ENCODE measurements around the gene PSMD7. TPM values are rescaled to one million over a fixed set of nuclear protein-coding genes. Genes with fewer than 3 reads are reported as not detected.
A peak's percentile ranks its signal among the peaks of the same experiment; 100 is the strongest.

The PSMD7 gene
- total and polyA plus RNA-seq, 8 donors = 19.5 to 39.7 (median 30.0) TPM

DNA sequence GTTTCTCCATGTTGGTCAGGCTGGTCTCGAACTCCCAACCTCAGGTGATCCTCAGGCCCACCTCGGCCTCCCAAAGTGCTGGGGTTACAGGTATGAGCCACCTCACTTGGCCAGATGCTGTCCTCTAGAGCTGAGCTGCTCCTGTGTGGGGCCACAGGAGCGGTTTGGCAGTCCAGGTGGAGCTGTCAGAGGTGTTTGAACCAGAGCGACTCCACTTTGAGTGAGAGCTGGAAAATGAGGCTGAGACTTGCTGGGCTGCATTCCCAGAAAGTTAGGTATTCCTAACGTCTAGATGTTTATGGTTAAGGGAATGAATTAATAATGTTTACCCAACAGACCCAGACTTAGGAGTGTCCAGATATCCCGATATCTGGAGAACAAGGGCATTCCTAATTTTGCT is 16.8 kb upstream of the PSMD7 start:
- WGBS, 2 donors = 66 to 67% methylated on average over 6 of the region's 6 CpGs
- TF ChIP-seq, protein P1, sequence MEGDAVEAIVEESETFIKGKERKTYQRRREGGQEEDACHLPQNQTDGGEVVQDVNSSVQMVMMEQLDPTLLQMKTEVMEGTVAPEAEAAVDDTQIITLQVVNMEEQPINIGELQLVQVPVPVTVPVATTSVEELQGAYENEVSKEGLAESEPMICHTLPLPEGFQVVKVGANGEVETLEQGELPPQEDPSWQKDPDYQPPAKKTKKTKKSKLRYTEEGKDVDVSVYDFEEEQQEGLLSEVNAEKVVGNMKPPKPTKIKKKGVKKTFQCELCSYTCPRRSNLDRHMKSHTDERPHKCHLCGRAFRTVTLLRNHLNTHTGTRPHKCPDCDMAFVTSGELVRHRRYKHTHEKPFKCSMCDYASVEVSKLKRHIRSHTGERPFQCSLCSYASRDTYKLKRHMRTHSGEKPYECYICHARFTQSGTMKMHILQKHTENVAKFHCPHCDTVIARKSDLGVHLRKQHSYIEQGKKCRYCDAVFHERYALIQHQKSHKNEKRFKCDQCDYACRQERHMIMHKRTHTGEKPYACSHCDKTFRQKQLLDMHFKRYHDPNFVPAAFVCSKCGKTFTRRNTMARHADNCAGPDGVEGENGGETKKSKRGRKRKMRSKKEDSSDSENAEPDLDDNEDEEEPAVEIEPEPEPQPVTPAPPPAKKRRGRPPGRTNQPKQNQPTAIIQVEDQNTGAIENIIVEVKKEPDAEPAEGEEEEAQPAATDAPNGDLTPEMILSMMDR (IDR thresholded peaks at IDR 0.05) = no peak
- FAIRE-seq = no peak
- Histone ChIP-seq H3K4me3 (no peak overlapping the region), H3K36me3 (no peaks in the 10 kb centered on the region), H3K27me3 (no peaks in the 10 kb centered on the region), H3K9me3 (no peaks in the 10 kb centered on the region), H3K27ac (no peak overlapping the region), H3K4me1 (no peaks in the 10 kb centered on the region)
- peak in 1 of 6 donors; percentile 17 for DNase-seq
- intact Hi-C loops (cut with DNase I) = no loop called here
- no peak for ATAC-seq

DNA sequence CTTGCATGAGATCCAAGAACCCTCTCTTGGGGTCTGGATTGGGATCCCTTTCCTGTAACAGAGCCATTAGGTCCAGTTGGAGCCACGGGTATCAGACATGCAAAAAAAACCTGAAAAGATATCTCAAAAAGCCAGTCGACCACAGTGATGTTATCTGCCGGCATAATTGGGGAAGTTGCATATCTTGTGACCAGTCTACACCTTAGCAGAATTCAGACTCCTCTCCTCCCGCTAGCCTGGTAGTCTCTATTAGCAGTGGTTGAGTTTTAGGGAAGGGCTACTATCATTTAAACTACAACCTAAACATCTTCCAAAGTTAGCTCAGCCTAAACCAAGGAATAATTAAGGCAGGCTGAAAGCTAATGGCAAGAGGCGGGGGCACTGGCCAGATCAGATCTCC is 16.2 kb upstream of the PSMD7 start:
- no peak overlapping the region for H3K4me3 ChIP-seq
- H3K9me3 ChIP-seq = no peaks in the 10 kb centered on the region
- ATAC-seq = no peak
- TF ChIP-seq, protein P1 (IDR thresholded peaks at IDR 0.05) = no peak
- no peaks in the 10 kb centered on the region for H3K27me3 ChIP-seq
- H3K27ac ChIP-seq = no peak overlapping the region
- no peak for FAIRE-seq
- no peak for DNase-seq
- H3K36me3 ChIP-seq = no peaks in the 10 kb centered on the region
- H3K4me1 ChIP-seq = no peaks in the 10 kb centered on the region
- WGBS, 2 donors = 80 to 84% methylated on average over 5 of the region's 5 CpGs
- intact Hi-C loops (cut with DNase I) = no loop called here

DNA sequence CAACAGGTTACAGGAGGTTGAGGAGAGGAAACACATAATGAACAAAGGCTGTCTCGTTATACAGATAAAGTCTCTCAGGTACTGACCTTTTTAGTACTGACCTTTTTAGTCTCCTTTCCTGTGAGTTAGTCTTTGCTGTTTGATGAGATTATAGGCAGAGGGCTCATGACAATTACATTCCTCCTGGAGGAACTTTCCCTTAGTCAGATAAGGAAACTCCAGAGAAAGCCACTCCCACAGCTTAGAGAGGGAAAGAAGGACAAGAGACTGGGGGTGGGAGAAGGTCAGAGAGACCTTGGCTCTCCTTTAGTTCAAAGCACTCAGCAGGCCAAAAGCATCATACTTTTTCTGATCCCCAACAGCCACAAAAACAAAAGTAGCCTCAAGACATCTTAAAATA is 15.3 kb upstream of the PSMD7 start:
- intact Hi-C loops (cut with DNase I) = no loop called here
- Histone ChIP-seq H3K27ac (no peak overlapping the region), H3K4me1 (no peaks in the 10 kb centered on the region), H3K9me3 (no peaks in the 10 kb centered on the region), H3K27me3 (no peaks in the 10 kb centered on the region), H3K36me3 (no peaks in the 10 kb centered on the region), H3K4me3 (no peak overlapping the region)
- 67 to 76% methylated on average over 1 of the region's 1 CpG for WGBS, 2 donors
- TF ChIP-seq, protein P1 (IDR thresholded peaks at IDR 0.05) = no peak
- no peak for ATAC-seq
- DNase-seq = no peak
- no peak for FAIRE-seq

DNA sequence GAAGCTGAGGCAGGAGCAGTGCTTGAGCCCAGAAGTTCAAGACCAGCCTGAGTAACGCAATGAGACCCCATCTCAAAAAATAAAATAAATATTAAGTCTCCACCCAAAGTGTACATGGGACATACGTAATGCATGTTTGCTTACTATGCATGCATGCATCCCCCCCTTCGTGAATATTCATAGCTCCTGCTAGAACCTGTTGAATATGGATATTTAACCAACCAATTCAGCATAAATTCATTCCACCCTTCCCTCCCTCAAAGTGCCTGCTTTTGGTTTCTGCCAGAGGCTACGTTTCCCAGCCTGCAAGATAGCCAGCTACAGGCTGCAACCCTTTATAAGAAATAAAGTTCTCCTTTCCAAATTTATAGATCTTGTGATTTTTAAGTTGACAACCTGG is 12.9 kb upstream of the PSMD7 start:
- Histone ChIP-seq H3K4me3 (no peak overlapping the region), H3K9me3 (no peaks in the 10 kb centered on the region), H3K27me3 (no peaks in the 10 kb centered on the region), H3K27ac (no peak overlapping the region), H3K4me1 (no peaks in the 10 kb centered on the region), H3K36me3 (no peaks in the 10 kb centered on the region)
- intact Hi-C loops (cut with DNase I) = no loop called here
- ATAC-seq = no peak
- DNase-seq = no peak
- FAIRE-seq = no peak
- WGBS, 2 donors = 83 to 88% methylated on average over 4 of the region's 4 CpGs
- TF ChIP-seq, protein P1 (IDR thresholded peaks at IDR 0.05) = no peak

DNA sequence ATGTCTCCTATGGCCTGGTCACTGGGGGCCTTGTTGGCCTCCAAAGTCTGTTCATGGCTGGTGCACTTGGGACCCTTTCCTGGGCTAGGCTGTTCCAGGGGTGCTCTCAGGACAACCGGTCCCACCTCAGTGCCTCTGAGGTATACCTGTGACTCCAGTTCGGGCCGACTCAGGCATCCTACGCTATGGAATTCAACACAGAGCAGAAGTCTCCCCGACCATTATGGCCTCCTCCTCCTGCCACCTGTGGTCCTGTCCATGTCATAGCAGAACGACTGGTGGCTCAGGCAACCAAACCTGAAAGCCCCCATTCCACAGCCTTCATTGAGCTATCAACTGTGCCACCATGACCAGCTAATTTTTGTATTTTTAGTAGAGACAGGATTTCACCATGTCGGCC is 8.5 kb upstream of the PSMD7 start:
- Histone ChIP-seq H3K36me3 (no peaks in the 10 kb centered on the region), H3K27ac (no peak overlapping the region), H3K4me1 (no peaks in the 10 kb centered on the region), H3K9me3 (no peaks in the 10 kb centered on the region), H3K27me3 (no peaks in the 10 kb centered on the region), H3K4me3 (no peak overlapping the region)
- no peak for DNase-seq
- intact Hi-C loops (cut with DNase I) = no loop called here
- no peak for ATAC-seq
- TF ChIP-seq, protein P1 (IDR thresholded peaks at IDR 0.05) = no peak
- WGBS, 2 donors = 89 to 96% methylated on average over 7 of the region's 7 CpGs
- FAIRE-seq = no peak
